Measurements from ENCODE around the gene IQCC.
"Not testable (repeated sequence)": the region's sequence is repeated elsewhere in the genome, so short reads cannot be mapped to it uniquely, and the experiment has no call there.

The IQCC gene

GRCh38 chr1:32205401-32206370 lies at the start of gene IQCC:
IQCC (plus strand) TSS chr1:32205671; CDS start chr1:32205682, 11 bp downstream.
- peak in 13 of 14 donors; percentile 9 to 88 (median 73) for DNase-seq

GRCh38 chr1:32159189-32159588 lies 46.3 kb upstream of the IQCC start:
- DNase-seq = no peak

DNA sequence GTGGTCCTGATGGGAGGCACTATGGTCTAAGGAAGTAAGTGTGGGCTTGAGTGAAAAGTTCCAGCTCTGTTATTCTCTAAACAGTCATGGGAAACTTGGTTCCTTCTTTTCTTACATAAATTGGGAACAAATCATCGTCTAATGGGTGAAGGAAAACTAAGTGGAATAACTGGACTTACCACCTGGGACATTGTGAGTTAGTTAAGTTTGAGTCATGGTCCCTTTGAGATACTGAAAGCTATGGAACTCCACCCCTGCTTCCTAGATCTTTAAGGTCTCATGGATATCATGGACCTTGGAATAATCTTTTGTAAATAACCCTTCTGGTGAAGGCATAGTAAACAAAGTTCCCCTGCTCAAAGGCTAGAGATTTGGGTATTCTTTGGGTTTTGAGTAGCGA lies 42.1 kb upstream of the IQCC start:
- no peak for DNase-seq

- DNase-seq = not testable (repeated sequence)
Observed at GRCh38 chr1:32165633-32166032, 39.8 kb upstream of the IQCC start.

- no peak for DNase-seq
Observed at GRCh38 chr1:32170991-32171390, 34.5 kb upstream of the IQCC start.

GRCh38 chr1:32172621-32173245 lies 32.7 kb upstream of the IQCC start:
- no peak for DNase-seq

- DNase-seq = no peak
Observed at GRCh38 chr1:32178380-32179192, 26.9 kb upstream of the IQCC start.

GRCh38 chr1:32179193-32179442 lies 26.4 kb upstream of the IQCC start:
- DNase-seq = no peak

GRCh38 chr1:32179443-32180185 lies 25.9 kb upstream of the IQCC start, which contains the start of gene TXLNA:
TXLNA (plus strand) TSS chr1:32179675; CDS start chr1:32180346, 671 bp downstream.
- peak; percentile 75 to 98 (median 95) for DNase-seq

GRCh38 chr1:32180186-32181060 lies 25.0 kb upstream of the IQCC start:
- DNase-seq = peak in 9 of 14 donors; percentile 51 to 77 (median 56)

DNA sequence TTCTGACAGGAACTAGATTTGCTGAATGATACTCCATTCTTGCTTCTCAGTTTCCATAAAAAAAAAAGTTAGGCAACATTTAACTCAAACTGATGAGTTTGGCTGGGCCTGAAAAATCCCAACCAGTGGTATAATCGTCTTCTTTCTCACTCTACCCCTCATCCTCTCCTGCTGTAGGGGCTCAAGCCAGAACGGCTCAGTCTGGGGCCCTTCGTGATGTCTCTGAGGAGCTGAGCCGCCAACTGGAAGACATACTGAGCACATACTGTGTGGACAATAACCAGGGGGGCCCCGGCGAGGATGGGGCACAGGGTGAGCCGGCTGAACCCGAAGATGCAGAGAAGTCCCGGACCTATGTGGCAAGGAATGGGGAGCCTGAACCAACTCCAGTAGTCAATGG lies 24.4 kb upstream of the IQCC start:
- DNase-seq = no peak

- DNase-seq = no peak
Observed at GRCh38 chr1:32181563-32181962, 23.9 kb upstream of the IQCC start.

GRCh38 chr1:32182060-32182459 lies 23.4 kb upstream of the IQCC start:
- no peak for DNase-seq

DNA sequence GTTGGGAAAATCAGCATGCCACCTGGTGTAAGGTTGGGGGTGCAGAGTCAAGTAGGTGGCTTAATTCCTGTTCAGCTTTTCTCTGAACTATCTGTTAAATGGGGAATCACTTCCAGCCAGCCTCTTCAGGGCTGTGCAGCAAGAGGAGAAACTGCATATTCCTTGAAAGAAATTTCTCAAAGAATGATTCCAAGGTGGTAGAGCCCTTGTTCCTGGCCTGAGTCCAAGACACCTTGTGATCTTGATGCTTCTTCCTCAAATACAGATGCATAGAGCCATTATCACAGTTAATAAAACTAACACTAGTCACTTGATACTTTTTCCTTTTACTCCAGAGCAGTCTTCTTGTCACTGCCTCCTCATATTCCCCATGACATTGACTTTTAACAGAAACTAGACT lies 20.8 kb upstream of the IQCC start:
- DNase-seq = no peak

DNA sequence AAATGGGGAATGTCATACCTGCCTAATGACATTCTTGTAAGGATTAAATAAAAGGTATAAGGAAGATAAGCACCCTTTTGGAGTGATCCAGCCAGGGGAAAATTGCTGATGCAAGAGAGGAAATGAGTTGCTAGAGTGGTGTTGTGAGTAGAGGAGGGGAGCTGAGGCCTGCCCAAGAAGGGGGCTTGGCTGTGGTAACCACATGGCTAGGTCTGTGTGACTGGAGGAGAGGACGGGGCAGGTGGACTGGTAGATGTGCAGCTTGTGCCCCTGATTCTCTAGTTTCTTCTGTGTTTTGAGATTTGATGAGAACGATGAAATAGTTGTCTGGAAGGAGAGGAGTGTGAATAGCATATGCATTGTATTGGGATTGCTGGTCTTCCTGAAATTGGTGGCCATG lies 19.4 kb upstream of the IQCC start:
- no peak for DNase-seq

- no peak for DNase-seq
Observed at GRCh38 chr1:32186491-32186890, 19.0 kb upstream of the IQCC start.

- no peak for DNase-seq
Observed at GRCh38 chr1:32187850-32188249, 17.6 kb upstream of the IQCC start.

DNA sequence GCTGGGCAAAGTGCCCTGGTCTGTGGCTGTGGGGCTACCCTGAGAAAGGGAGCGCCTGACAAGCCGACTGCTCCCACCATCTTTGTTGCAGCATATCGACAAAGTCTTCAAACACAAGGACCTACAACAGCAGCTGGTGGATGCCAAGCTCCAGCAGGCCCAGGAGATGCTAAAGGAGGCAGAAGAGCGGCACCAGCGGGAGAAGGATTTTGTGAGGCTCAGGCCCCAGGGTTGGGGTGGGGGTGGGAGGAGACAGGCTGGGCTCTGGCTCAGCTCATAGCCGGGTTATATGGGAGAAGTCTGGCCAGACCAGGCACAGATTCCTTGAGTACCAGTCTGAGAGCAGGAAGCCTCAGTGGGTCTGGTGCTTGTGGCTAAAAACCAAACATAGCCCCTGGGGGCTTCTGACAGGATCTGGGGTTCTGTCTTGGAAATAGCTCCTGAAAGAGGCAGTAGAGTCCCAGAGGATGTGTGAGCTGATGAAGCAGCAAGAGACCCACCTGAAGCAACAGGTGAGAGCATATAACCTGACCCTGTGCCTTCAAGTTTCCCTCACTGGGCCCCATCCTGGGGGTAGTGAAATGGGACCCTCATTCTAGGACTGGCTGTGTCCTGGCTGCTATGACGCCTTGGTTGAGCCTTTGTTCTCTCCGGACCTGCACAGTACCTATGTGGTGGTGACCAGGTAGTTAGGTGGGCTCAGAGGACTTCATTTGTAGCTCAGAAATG lies 13.1 kb upstream of the IQCC start:
- no peak for DNase-seq

GRCh38 chr1:32194984-32195383 lies 10.5 kb upstream of the IQCC start:
- no peak for DNase-seq

DNA sequence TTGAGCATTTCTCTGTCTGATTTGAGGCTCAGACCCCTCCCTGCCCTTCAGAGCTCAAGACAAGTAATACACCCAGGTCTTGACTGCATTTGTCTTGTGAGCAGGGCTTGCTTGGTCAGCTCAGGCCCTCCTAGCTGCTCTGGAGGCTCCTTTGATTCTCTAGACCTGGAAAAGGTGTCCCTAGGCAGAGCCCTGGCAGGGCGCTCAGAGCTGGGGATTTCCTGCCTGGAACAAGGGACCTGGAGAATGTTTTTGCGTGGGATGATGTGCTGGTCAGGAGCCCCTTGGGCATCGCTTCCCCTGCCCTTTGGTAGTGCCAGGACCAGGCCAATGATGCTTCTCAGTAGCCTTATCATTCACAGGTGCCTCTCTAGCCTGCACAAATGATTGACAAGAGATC lies 9.9 kb upstream of the IQCC start:
- DNase-seq = no peak

Data from C1 segment of cervical spinal cord (tissue), 14 donors.